Measurements from ENCODE around the gene LEP.

LEP gene

DNA sequence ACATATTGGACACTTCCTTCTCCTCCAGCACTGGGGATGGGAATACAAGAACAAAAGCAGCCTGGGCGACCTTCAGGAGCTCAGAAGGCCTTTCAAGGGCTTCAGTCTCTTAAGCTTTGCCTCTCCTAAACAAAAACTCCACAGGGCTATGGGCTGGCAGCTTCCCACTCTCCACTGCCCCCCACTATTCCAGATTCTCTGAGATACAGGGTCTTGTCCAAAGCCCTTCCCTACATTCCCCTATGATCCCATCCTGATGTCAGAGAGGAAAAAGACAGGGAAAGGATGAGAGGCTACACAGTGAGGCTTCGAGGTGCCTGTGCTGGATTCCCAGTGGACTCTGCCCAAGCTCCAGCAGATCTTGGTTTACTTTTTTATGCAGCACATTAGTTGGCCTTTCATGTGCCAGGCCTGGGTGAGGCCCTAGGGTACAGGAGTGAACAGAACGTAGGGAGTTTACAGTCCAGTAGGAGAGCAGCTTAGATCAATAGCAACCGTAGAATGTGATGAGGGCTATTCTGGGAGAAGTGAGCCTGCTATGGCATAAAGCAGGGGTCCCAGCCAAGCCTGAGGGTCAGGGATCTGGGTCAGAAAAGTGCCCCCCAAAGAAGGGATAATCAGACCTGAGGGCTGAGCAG lies 33.3 kb downstream of the LEP start:
- 74% methylated on average over 4 of the region's 4 CpGs for WGBS
- H2AK5ac ChIP-seq (ENCODE audit: low read length, severe bottlenecking): no peak overlapping the region
- H3K4me1 ChIP-seq (ENCODE audit: control insufficient read depth, insufficient read depth, low read depth, low read length): no peaks in the 10 kb centered on the region
- no peak overlapping the region for H4K8ac ChIP-seq (ENCODE audit: low read length)
- no peaks in the 10 kb centered on the region for H3K79me1 ChIP-seq (replicated peaks; ENCODE audit: low read length, poor library complexity, severe bottlenecking)
- no peak overlapping the region for H4K91ac ChIP-seq (ENCODE audit: low read length)
- H3K36me3 ChIP-seq (ENCODE audit: control insufficient read depth in 1 of 2, insufficient read depth in 2 of 2, low read depth in 1 of 2, low read length in 2 of 2): no peaks in the 10 kb centered on the region
- H3K9me3 ChIP-seq (ENCODE audit: control insufficient read depth, low read length): peaks cover 7% of the 10 kb centered on the region
- no peak overlapping the region for H3K18ac ChIP-seq (ENCODE audit: low read depth in 1 of 2, low read length in 2 of 2)
- H3K23ac ChIP-seq (ENCODE audit: low read length in 2 of 2): no peak overlapping the region
- no peak for DNase-seq
- H2BK15ac ChIP-seq (ENCODE audit: low read depth, poor library complexity, severe bottlenecking): no peak overlapping the region
- no peak overlapping the region for H3K4ac ChIP-seq (ENCODE audit: low read depth in 1 of 2, low read length in 2 of 2)
- no peak overlapping the region for H3K4me3 ChIP-seq (ENCODE audit: insufficient read depth in 1 of 2, low read depth in 1 of 2, low read length in 2 of 2)
- H3K4me2 ChIP-seq (ENCODE audit: low read length, poor library complexity, severe bottlenecking): no peak overlapping the region
- no peak overlapping the region for H2AFZ ChIP-seq (ENCODE audit: low read depth, low read length)
- no peak overlapping the region for H2BK120ac ChIP-seq (ENCODE audit: low read depth, low read length)
- no peak overlapping the region for H2BK5ac ChIP-seq (ENCODE audit: low read depth, low read length, poor library complexity, severe bottlenecking)
- no peak overlapping the region for H2BK12ac ChIP-seq (ENCODE audit: low read length in 2 of 2)
- no peak overlapping the region for H3K9ac ChIP-seq (ENCODE audit: low read length)
- no peak overlapping the region for H3K27ac ChIP-seq (ENCODE audit: low read length, poor library complexity, severe bottlenecking)
- H3K14ac ChIP-seq (ENCODE audit: low read length in 2 of 2): no peak overlapping the region
- H3K27me3 ChIP-seq (ENCODE audit: control insufficient read depth in 1 of 2, insufficient read depth in 1 of 2, low read length in 2 of 2): peaks cover 19 to 31% of the 10 kb centered on the region in 2 experiments

- DNase-seq: no peak
- H3K4me3 ChIP-seq (ENCODE audit: insufficient read depth in 1 of 2, low read depth in 1 of 2, low read length in 2 of 2): no peak overlapping the region
- H2BK5ac ChIP-seq (ENCODE audit: low read depth, low read length, poor library complexity, severe bottlenecking): no peak overlapping the region
- H2BK120ac ChIP-seq (ENCODE audit: low read depth, low read length): no peak overlapping the region
- H3K23ac ChIP-seq (ENCODE audit: low read length in 2 of 2): no peak overlapping the region
- no peak overlapping the region for H2BK12ac ChIP-seq (ENCODE audit: low read length in 2 of 2)
- no peak overlapping the region for H3K27ac ChIP-seq (ENCODE audit: low read length, poor library complexity, severe bottlenecking)
- H3K36me3 ChIP-seq (ENCODE audit: control insufficient read depth in 1 of 2, insufficient read depth in 2 of 2, low read depth in 1 of 2, low read length in 2 of 2): no peaks in the 10 kb centered on the region
- H3K9me3 ChIP-seq (ENCODE audit: control insufficient read depth, low read length): peaks cover 10% of the 10 kb centered on the region
- no peak overlapping the region for H2AFZ ChIP-seq (ENCODE audit: low read depth, low read length)
- no peak overlapping the region for H3K14ac ChIP-seq (ENCODE audit: low read length in 2 of 2)
- H3K79me1 ChIP-seq (replicated peaks; ENCODE audit: low read length, poor library complexity, severe bottlenecking): no peaks in the 10 kb centered on the region
- no peaks in the 10 kb centered on the region for H3K4me1 ChIP-seq (ENCODE audit: control insufficient read depth, insufficient read depth, low read depth, low read length)
- no peak overlapping the region for H3K4me2 ChIP-seq (ENCODE audit: low read length, poor library complexity, severe bottlenecking)
- no peak overlapping the region for H4K91ac ChIP-seq (ENCODE audit: low read length)
- peaks cover 19 to 30% of the 10 kb centered on the region in 2 experiments for H3K27me3 ChIP-seq (ENCODE audit: control insufficient read depth in 1 of 2, insufficient read depth in 1 of 2, low read length in 2 of 2)
- WGBS: 61% methylated on average over 3 of the region's 3 CpGs
- no peak overlapping the region for H3K9ac ChIP-seq (ENCODE audit: low read length)
- H4K8ac ChIP-seq (ENCODE audit: low read length): no peak overlapping the region
- no peak overlapping the region for H2AK5ac ChIP-seq (ENCODE audit: low read length, severe bottlenecking)
- no peak overlapping the region for H3K18ac ChIP-seq (ENCODE audit: low read depth in 1 of 2, low read length in 2 of 2)
- no peak overlapping the region for H2BK15ac ChIP-seq (ENCODE audit: low read depth, poor library complexity, severe bottlenecking)
- no peak overlapping the region for H3K4ac ChIP-seq (ENCODE audit: low read depth in 1 of 2, low read length in 2 of 2)
Measured at GRCh38 chr7:128274884-128275603, 34.0 kb downstream of the LEP start.

DNA sequence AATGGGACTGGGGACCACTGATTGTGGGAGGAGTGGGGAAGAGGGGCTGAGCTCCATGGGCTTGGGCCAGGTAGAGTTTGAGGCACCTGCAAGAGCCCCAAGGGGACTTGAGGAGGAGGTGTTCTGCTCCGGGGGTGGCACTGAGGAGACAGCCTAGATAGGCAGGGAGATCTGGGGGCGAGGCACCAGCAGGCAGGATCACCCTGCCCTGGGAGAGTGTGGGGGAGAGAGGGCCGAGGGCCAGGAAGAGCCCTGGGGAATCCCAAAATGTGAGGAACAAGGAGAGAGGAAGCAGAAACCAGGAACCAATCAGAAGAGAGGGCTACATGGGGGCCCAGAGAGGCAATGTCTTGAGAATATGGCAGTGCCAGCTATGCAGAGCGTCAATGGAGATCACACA lies 34.6 kb downstream of the LEP start:
- Histone ChIP-seq H2BK15ac (ENCODE audit: low read depth, poor library complexity, severe bottlenecking) (no peak overlapping the region), H2AFZ (ENCODE audit: low read depth, low read length) (no peak overlapping the region), H3K9me3 (ENCODE audit: control insufficient read depth, low read length) (peaks cover 16% of the 10 kb centered on the region), H2BK120ac (ENCODE audit: low read depth, low read length) (no peak overlapping the region), H4K8ac (ENCODE audit: low read length) (no peak overlapping the region), H3K18ac (ENCODE audit: low read depth in 1 of 2, low read length in 2 of 2) (no peak overlapping the region), H3K4me2 (ENCODE audit: low read length, poor library complexity, severe bottlenecking) (no peak overlapping the region), H3K4me1 (ENCODE audit: control insufficient read depth, insufficient read depth, low read depth, low read length) (no peaks in the 10 kb centered on the region), H2AK5ac (ENCODE audit: low read length, severe bottlenecking) (no peak overlapping the region), H2BK5ac (ENCODE audit: low read depth, low read length, poor library complexity, severe bottlenecking) (no peak overlapping the region), H2BK12ac (ENCODE audit: low read length in 2 of 2) (no peak overlapping the region), H3K27me3 (ENCODE audit: control insufficient read depth in 1 of 2, insufficient read depth in 1 of 2, low read length in 2 of 2) (peaks cover 19 to 27% of the 10 kb centered on the region in 2 experiments), H3K36me3 (ENCODE audit: control insufficient read depth in 1 of 2, insufficient read depth in 2 of 2, low read depth in 1 of 2, low read length in 2 of 2) (no peaks in the 10 kb centered on the region), H3K14ac (ENCODE audit: low read length in 2 of 2) (no peak overlapping the region), H3K23ac (ENCODE audit: low read length in 2 of 2) (no peak overlapping the region), H3K27ac (ENCODE audit: low read length, poor library complexity, severe bottlenecking) (no peak overlapping the region), H3K79me1 (replicated peaks; ENCODE audit: low read length, poor library complexity, severe bottlenecking) (no peaks in the 10 kb centered on the region), H3K4me3 (ENCODE audit: insufficient read depth in 1 of 2, low read depth in 1 of 2, low read length in 2 of 2) (no peak overlapping the region), H3K9ac (ENCODE audit: low read length) (no peak overlapping the region), H3K4ac (ENCODE audit: low read depth in 1 of 2, low read length in 2 of 2) (no peak overlapping the region), H4K91ac (ENCODE audit: low read length) (no peak overlapping the region)
- no peak for DNase-seq
- WGBS: 81% methylated on average over 4 of the region's 4 CpGs

DNA sequence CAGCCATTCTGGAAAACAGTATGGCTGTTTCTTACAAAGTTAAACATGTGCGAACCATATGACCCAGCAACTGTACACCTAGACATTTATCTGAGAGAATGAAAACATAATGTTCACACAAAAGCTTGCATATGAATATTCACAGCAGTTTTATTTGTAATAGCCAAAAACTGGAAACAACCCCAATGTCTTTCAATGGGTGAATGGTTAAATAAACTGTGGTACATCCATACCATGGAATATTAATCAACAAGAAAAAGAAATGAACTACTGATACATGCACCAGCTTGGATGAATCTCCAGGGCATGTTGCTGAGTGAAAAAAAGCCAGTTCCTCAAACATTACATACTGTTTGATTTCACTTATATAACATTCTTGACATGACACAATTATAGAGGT lies 37.3 kb downstream of the LEP start:
- no peak overlapping the region for H2BK12ac ChIP-seq (ENCODE audit: low read length in 2 of 2)
- no peak overlapping the region for H2BK120ac ChIP-seq (ENCODE audit: low read depth, low read length)
- H3K4me2 ChIP-seq (ENCODE audit: low read length, poor library complexity, severe bottlenecking): no peak overlapping the region
- no peaks in the 10 kb centered on the region for H3K36me3 ChIP-seq (ENCODE audit: control insufficient read depth in 1 of 2, insufficient read depth in 2 of 2, low read depth in 1 of 2, low read length in 2 of 2)
- no peak overlapping the region for H2AFZ ChIP-seq (ENCODE audit: low read depth, low read length)
- H2BK5ac ChIP-seq (ENCODE audit: low read depth, low read length, poor library complexity, severe bottlenecking): no peak overlapping the region
- no peak overlapping the region for H3K23ac ChIP-seq (ENCODE audit: low read length in 2 of 2)
- H3K4ac ChIP-seq (ENCODE audit: low read depth in 1 of 2, low read length in 2 of 2): no peak overlapping the region
- H3K4me3 ChIP-seq (ENCODE audit: insufficient read depth in 1 of 2, low read depth in 1 of 2, low read length in 2 of 2): no peak overlapping the region
- H3K14ac ChIP-seq (ENCODE audit: low read length in 2 of 2): no peak overlapping the region
- peaks cover 20% of the 10 kb centered on the region for H3K9me3 ChIP-seq (ENCODE audit: control insufficient read depth, low read length)
- H3K9ac ChIP-seq (ENCODE audit: low read length): no peak overlapping the region
- DNase-seq: no peak
- H3K4me1 ChIP-seq (ENCODE audit: control insufficient read depth, insufficient read depth, low read depth, low read length): no peaks in the 10 kb centered on the region
- H3K18ac ChIP-seq (ENCODE audit: low read depth in 1 of 2, low read length in 2 of 2): no peak overlapping the region
- H3K79me1 ChIP-seq (replicated peaks; ENCODE audit: low read length, poor library complexity, severe bottlenecking): no peaks in the 10 kb centered on the region
- no peak overlapping the region for H2AK5ac ChIP-seq (ENCODE audit: low read length, severe bottlenecking)
- WGBS: 100% methylated on average over 1 of the region's 1 CpG
- no peak overlapping the region for H4K8ac ChIP-seq (ENCODE audit: low read length)
- H2BK15ac ChIP-seq (ENCODE audit: low read depth, poor library complexity, severe bottlenecking): no peak overlapping the region
- no peak overlapping the region for H4K91ac ChIP-seq (ENCODE audit: low read length)
- H3K27ac ChIP-seq (ENCODE audit: low read length, poor library complexity, severe bottlenecking): no peak overlapping the region
- H3K27me3 ChIP-seq (ENCODE audit: control insufficient read depth in 1 of 2, insufficient read depth in 1 of 2, low read length in 2 of 2): peaks cover 4 to 16% of the 10 kb centered on the region in 2 experiments
